Measurements from ENCODE around the gene CARMIL1. TPM values are rescaled to one million over a fixed set of nuclear protein-coding genes. Genes with fewer than 3 reads are reported as not detected.

CARMIL1 gene
- total and polyA plus RNA-seq, 2 of the 8 experiments (the other 6 are each of a cell fraction or from before 2014, with no cell fraction given): 20.3 to 40.4 TPM

- Histone ChIP-seq H3K36me3 (ENCODE audit: control insufficient read depth in 2 of 4, insufficient read depth in 4 of 4, low read length in 3 of 4) (peaks cover 0 to 10% (median 3%) of the 10 kb centered on the region in 4 experiments; a peak in 4 of 8 replicates), H3K79me2 (ENCODE audit: control insufficient read depth in 1 of 2, insufficient read depth in 2 of 2, low read length in 2 of 2) (no peaks in the 10 kb centered on the region), H2BK120ac (replicated peaks; ENCODE audit: low read depth, low read length) (no peak overlapping the region), H3K4me1 (replicated peaks in 1 of 4; ENCODE audit: control insufficient read depth in 3 of 4, insufficient read depth in 4 of 4, low read length in 3 of 4) (no peaks in the 10 kb centered on the region), H2BK20ac (ENCODE audit: low read length) (no peak overlapping the region), H4K91ac (replicated peaks; ENCODE audit: insufficient read length, low read length) (no peak overlapping the region), H3K9ac (replicated peaks in 1 of 4; ENCODE audit: extremely low read depth in 1 of 4, low read depth in 3 of 4, low read length in 3 of 4) (no peak overlapping the region), H3K4ac (replicated peaks; ENCODE audit: insufficient read length, low read depth, low read length) (no peak overlapping the region), H2AFZ (ENCODE audit: low read length) (no peak overlapping the region), H2BK15ac (ENCODE audit: low read length) (no peak overlapping the region), H3K56ac (replicated peaks; ENCODE audit: insufficient read length, low read depth, low read length) (no peak overlapping the region), H3K4me2 (ENCODE audit: insufficient read depth in 1 of 2, low read depth in 2 of 2, low read length in 2 of 2) (no peak overlapping the region), H3K23me2 (ENCODE audit: low read depth, low read length) (no peaks in the 10 kb centered on the region), H2BK5ac (ENCODE audit: low read depth, low read length) (no peak overlapping the region), H3K18ac (ENCODE audit: extremely low read depth, low read length) (no peak overlapping the region), H3K9me3 (ENCODE audit: insufficient read depth in 2 of 2, low read depth in 1 of 2, low read length in 1 of 2) (no peaks in the 10 kb centered on the region), H3K23ac (ENCODE audit: insufficient read length) (no peak overlapping the region), H3K4me3 (ENCODE audit: extremely low read depth in 1 of 4, insufficient read depth in 2 of 4, low read depth in 3 of 4, low read length in 4 of 4) (no peak overlapping the region), H4K20me1 (replicated peaks in 1 of 2; ENCODE audit: control insufficient read depth in 1 of 2, insufficient read depth in 2 of 2, low read length in 2 of 2) (no peaks in the 10 kb centered on the region), H4K5ac (ENCODE audit: insufficient read length, low read depth, low read length) (no peak overlapping the region), H2BK12ac (ENCODE audit: low read depth, low read length) (no peak overlapping the region), H3K79me1 (ENCODE audit: low read depth, low read length) (no peaks in the 10 kb centered on the region), H2AK5ac (ENCODE audit: low read depth, low read length) (no peak overlapping the region), H3K14ac (ENCODE audit: insufficient read length) (no peak overlapping the region), H3K27me3 (replicated peaks in 1 of 4; ENCODE audit: control insufficient read depth in 3 of 4, extremely low read depth in 1 of 4, insufficient read depth in 3 of 4, low read length in 3 of 4) (peaks cover 0 to 1% (median 0%) of the 10 kb centered on the region in 4 experiments; a peak in 1 of 7 replicates), H4K8ac (ENCODE audit: extremely low read depth, insufficient read depth, low read length) (no peak overlapping the region), H3K27ac (ENCODE audit: low read depth, low read length) (no peak overlapping the region)
- ChIA-PET CTCF (ENCODE audit: partially characterized antibody) (interaction anchor here (0.6 to 2.4 kb wide), 6 partner anchors 9 to 987 kb away, joined by 3 to 8 read pairs (median 3); no protein-coding TSS in a partner anchor), POLR2A (ENCODE audit: partially characterized antibody) (no interaction called here)
- TF ChIP-seq TBP (IDR thresholded peaks at IDR 0.05; ENCODE audit: low read depth, low read length) (no peak), SP4 (IDR thresholded peaks at IDR 0.05; ENCODE audit: low read length) (no peak), TCF12 (IDR thresholded peaks at IDR 0.05; ENCODE audit: low read depth, low read length) (no peak), BCL11A (IDR thresholded peaks at IDR 0.05; ENCODE audit: low read depth in 2 of 2, low read length in 2 of 2) (no peak), PHF8 (conservative IDR thresholded peaks at IDR 0.05; ENCODE audit: low read depth, low read length) (no peak)
- FAIRE-seq (no peak), DNase-seq (ENCODE audit: low read depth in 1 of 2, low spot score in 2 of 2) (no peak)
- 94% methylated on average over 5 of the region's 5 CpGs; no CpG with 5 or more reads in 1 of the 2 experiments for WGBS, 2 experiments (ENCODE audit: extremely low coverage in 1 of 2, insufficient coverage in 1 of 2, insufficient read length in 1 of 2, insufficient replicate concordance in 2 of 2, low coverage in 1 of 2, low lambda C conversion rate in 2 of 2, missing lambda C conversion rate in 1 of 2)
Observed at GRCh38 chr6:25608558-25609174, 329.5 kb downstream of the CARMIL1 start.

All from H1 (cell line).